ENCODE data around the gene CIAO2B.

CIAO2B gene

DNA sequence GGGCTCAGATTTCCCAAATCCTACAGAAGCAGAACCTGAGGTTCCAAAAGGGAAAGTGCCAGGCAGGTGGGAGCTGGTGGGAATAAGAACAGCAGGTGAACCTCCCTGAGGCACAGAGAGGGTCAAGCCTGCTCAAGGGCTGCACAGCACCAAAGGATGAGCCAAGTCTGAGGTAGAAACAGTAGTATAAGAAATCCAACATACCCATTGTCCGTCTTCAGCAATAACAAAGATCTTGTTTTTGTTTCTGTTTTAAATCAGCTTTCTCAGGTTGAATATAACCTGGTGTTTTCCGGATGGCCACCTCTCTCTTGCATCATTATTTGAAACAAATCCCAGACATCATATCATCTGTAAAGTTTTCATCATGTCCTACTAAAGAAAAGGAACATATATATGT, 16.2 kb upstream of the CIAO2B start:
- no peak overlapping the region for H3K4me3 ChIP-seq (ENCODE audit: low read depth, low read length, poor library complexity, severe bottlenecking)
- H2AFZ ChIP-seq (ENCODE audit: low read length) = no peak overlapping the region
- H3K27me3 ChIP-seq (ENCODE audit: insufficient read depth, low read length) = peaks cover 5% of the 10 kb centered on the region; the same call in 1 of the 2 replicates

DNA sequence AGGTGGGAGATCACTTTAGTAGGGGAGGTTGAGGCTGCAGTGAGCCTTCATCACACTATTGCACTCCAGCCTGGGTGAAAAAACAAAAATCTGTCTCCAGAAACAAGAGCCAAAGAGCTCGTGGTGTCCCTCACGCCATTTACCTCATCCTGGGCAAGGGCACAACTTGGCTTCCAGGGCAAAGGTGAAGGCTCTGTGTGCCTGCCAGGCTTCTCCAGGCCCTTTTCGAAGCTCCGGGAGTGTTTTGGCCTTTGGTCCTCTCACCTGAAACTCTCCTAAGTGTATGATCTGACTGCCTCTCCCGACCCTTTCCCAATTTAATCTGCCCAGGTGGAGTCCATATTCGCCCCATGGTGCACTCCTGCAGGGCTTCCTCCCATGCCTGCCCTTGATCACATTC, 15.3 kb upstream of the CIAO2B start:
- H3K9me3 ChIP-seq (ENCODE audit: low read length) = 0 out of 2 replicates have a peak, but pooled peaks cover 3% of the 10 kb centered on the region
- no peak overlapping the region for H2AFZ ChIP-seq (ENCODE audit: low read length)
- no peak overlapping the region for H3K27ac ChIP-seq (ENCODE audit: low read depth, low read length, poor library complexity, severe bottlenecking)
- H3K27me3 ChIP-seq (ENCODE audit: insufficient read depth, low read length) = peaks cover 5% of the 10 kb centered on the region; the same call in 1 of the 2 replicates
- no peak overlapping the region for H3K9ac ChIP-seq (ENCODE audit: low read length)
- no peak overlapping the region for H3K4me3 ChIP-seq (ENCODE audit: low read depth, low read length, poor library complexity, severe bottlenecking)
- H3F3A ChIP-seq (ENCODE audit: insufficient read depth, low read length) = no peaks in the 10 kb centered on the region
- H3K36me3 ChIP-seq (ENCODE audit: insufficient read depth, low read length) = no peaks in the 10 kb centered on the region
- no peaks in the 10 kb centered on the region for H4K20me1 ChIP-seq (ENCODE audit: insufficient read depth, low read length)
- no peaks in the 10 kb centered on the region for H3K79me2 ChIP-seq (ENCODE audit: insufficient read depth, low read length)
- TF ChIP-seq EZH2 (IDR thresholded peaks at IDR 0.05; ENCODE audit: borderline replicate concordance, low read length) = no peak
- TF ChIP-seq, protein P1, sequence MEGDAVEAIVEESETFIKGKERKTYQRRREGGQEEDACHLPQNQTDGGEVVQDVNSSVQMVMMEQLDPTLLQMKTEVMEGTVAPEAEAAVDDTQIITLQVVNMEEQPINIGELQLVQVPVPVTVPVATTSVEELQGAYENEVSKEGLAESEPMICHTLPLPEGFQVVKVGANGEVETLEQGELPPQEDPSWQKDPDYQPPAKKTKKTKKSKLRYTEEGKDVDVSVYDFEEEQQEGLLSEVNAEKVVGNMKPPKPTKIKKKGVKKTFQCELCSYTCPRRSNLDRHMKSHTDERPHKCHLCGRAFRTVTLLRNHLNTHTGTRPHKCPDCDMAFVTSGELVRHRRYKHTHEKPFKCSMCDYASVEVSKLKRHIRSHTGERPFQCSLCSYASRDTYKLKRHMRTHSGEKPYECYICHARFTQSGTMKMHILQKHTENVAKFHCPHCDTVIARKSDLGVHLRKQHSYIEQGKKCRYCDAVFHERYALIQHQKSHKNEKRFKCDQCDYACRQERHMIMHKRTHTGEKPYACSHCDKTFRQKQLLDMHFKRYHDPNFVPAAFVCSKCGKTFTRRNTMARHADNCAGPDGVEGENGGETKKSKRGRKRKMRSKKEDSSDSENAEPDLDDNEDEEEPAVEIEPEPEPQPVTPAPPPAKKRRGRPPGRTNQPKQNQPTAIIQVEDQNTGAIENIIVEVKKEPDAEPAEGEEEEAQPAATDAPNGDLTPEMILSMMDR (IDR thresholded peaks at IDR 0.05; ENCODE audit: low read length) = no peak
- peaks cover 4% of the 10 kb centered on the region for H3K4me1 ChIP-seq (ENCODE audit: insufficient read depth, low read length, severe bottlenecking)
- no peak overlapping the region for H3K4me2 ChIP-seq (ENCODE audit: low read length)
- no peaks in the 10 kb centered on the region for H3K9me2 ChIP-seq (ENCODE audit: low read depth, low read length)

More for the DNA sequence above, 16.2 kb upstream of the CIAO2B start:
- H3K4me1 ChIP-seq (ENCODE audit: insufficient read depth, low read length, severe bottlenecking) = peaks cover 4% of the 10 kb centered on the region
- no peaks in the 10 kb centered on the region for H3K9me2 ChIP-seq (ENCODE audit: low read depth, low read length)
- no peak overlapping the region for H3K4me2 ChIP-seq (ENCODE audit: low read length)
- 0 out of 2 replicates have a peak, but pooled peaks cover 3% of the 10 kb centered on the region for H3K9me3 ChIP-seq (ENCODE audit: low read length)
- no peaks in the 10 kb centered on the region for H4K20me1 ChIP-seq (ENCODE audit: insufficient read depth, low read length)
- TF ChIP-seq, protein P1 (IDR thresholded peaks at IDR 0.05; ENCODE audit: low read length) = no peak
- TF ChIP-seq EZH2 (IDR thresholded peaks at IDR 0.05; ENCODE audit: borderline replicate concordance, low read length) = no peak
- H3K27ac ChIP-seq (ENCODE audit: low read depth, low read length, poor library complexity, severe bottlenecking) = no peak overlapping the region
- no peaks in the 10 kb centered on the region for H3F3A ChIP-seq (ENCODE audit: insufficient read depth, low read length)
- H3K36me3 ChIP-seq (ENCODE audit: insufficient read depth, low read length) = no peaks in the 10 kb centered on the region
- H3K79me2 ChIP-seq (ENCODE audit: insufficient read depth, low read length) = no peaks in the 10 kb centered on the region
- H3K9ac ChIP-seq (ENCODE audit: low read length) = no peak overlapping the region

DNA sequence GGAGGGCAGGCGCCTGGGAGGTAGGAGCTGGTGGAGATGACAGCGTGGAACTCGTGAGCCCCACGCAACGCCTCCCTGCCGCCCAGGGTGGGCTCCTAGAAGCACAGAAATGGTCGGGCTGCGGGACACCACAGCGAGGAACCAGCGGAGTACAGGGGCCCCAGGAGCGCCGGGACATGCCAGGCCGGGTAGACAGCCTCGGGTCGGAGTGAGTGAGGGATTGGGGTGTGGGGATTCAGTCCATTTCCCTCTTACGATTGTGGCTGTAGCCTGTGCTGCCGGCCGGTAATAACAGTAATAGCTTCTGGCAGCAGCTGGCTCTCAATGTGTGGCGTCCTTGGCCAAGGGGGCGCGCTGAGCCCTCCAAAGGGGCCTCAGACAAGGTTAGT, 14.6 kb upstream of the CIAO2B start:
- Histone ChIP-seq H3K27ac (ENCODE audit: low read depth, low read length, poor library complexity, severe bottlenecking) (no peak overlapping the region), H3K79me2 (ENCODE audit: insufficient read depth, low read length) (no peaks in the 10 kb centered on the region), H4K20me1 (ENCODE audit: insufficient read depth, low read length) (no peaks in the 10 kb centered on the region), H3K9ac (ENCODE audit: low read length) (no peak overlapping the region), H3K36me3 (ENCODE audit: insufficient read depth, low read length) (no peaks in the 10 kb centered on the region), H3K9me2 (ENCODE audit: low read depth, low read length) (no peaks in the 10 kb centered on the region), H3F3A (ENCODE audit: insufficient read depth, low read length) (no peaks in the 10 kb centered on the region), H3K4me2 (ENCODE audit: low read length) (no peak overlapping the region), H3K27me3 (ENCODE audit: insufficient read depth, low read length) (peaks cover 5% of the 10 kb centered on the region; the same call in 1 of the 2 replicates), H3K4me3 (ENCODE audit: low read depth, low read length, poor library complexity, severe bottlenecking) (no peak overlapping the region), H3K9me3 (ENCODE audit: low read length) (0 out of 2 replicates have a peak, but pooled peaks cover 3% of the 10 kb centered on the region), H2AFZ (ENCODE audit: low read length) (no peak overlapping the region), H3K4me1 (ENCODE audit: insufficient read depth, low read length, severe bottlenecking) (peaks cover 4% of the 10 kb centered on the region)
- TF ChIP-seq EZH2 (IDR thresholded peaks at IDR 0.05; ENCODE audit: borderline replicate concordance, low read length) = no peak
- TF ChIP-seq, protein P1 (IDR thresholded peaks at IDR 0.05; ENCODE audit: low read length) = no peak

Measured in OCI-LY1 (cell line).